IMR-90 (cell line): ENCODE data around the gene PLEKHD1. TPM values are rescaled to one million over a fixed set of nuclear protein-coding genes. Genes with fewer than 3 reads are reported as not detected.
"Not testable (repeated sequence)": the region's sequence is repeated elsewhere in the genome, so short reads cannot be mapped to it uniquely, and the experiment has no call there.

Experiments used
- ATAC-seq: fragments of 200-7000 bp; cut with Tn5 transposase; 2 replicates; pipeline ENCODE4 v1.9.1; 2020; ENCODE audit warnings: low read depth, mild to moderate bottlenecking, moderate library complexity
- BruUV-seq: library from RNA; stranded (reverse); fragments of 400-500 nt; replicated peaks from 2 replicates; lab custom pipeline; 2021; lab: Mats Ljungman, UMichigan
- CTCF ChIA-PET: fragments of 300-600 bp; formaldehyde crosslinking; extraction: SDS; loops from one replicate; lab custom pipeline; 2021; ENCODE audit warnings: antibody characterized with exemption; lab: Yijun Ruan, JAX
- POLR2A ChIA-PET: fragments of 300-600 bp; sonication (Branson Sonifier 250); formaldehyde crosslinking; loops from one replicate; lab custom pipeline; 2022; ENCODE audit warnings: antibody characterized with exemption; ENCODE audit not compliant: unreplicated experiment; lab: Charles Lee
- DNase-seq: peaks from one replicate; pipeline ENCODE4 v3.0.0; 2013
- H2AFZ ChIP-seq: replicated peaks from 2 replicates; pipeline ENCODE3; 2013; ENCODE audit warnings: low read length, mild to moderate bottlenecking; ENCODE audit not compliant: poor library complexity
- H2AK5ac ChIP-seq: 2 replicates; pipeline ENCODE4 v1.6.1; 2013; ENCODE audit warnings: low read depth, low read length, inconsistent platforms
- H2AK9ac ChIP-seq: replicated peaks from 2 replicates; pipeline ENCODE3; 2013; ENCODE audit warnings: mild to moderate bottlenecking, low read depth, low read length, moderate library complexity; ENCODE audit not compliant: poor library complexity
- H2BK120ac ChIP-seq: 2 replicates; pipeline ENCODE4 v1.6.1; 2013; ENCODE audit warnings: low read depth, low read length, inconsistent platforms
- H2BK15ac ChIP-seq: 3 replicates; pipeline ENCODE4 v1.6.1; 2013; ENCODE audit warnings: low read depth, low read length, inconsistent platforms
- H2BK20ac ChIP-seq: 2 replicates; pipeline ENCODE4 v1.6.1; 2013; ENCODE audit warnings: low read depth, mild to moderate bottlenecking, inconsistent platforms, low read length, moderate library complexity
- H2BK5ac ChIP-seq: 2 replicates; pipeline ENCODE4 v1.6.1; 2013; ENCODE audit warnings: mild to moderate bottlenecking, low read depth, low read length, inconsistent platforms; ENCODE audit not compliant: poor library complexity, severe bottlenecking
- H3K14ac ChIP-seq: replicated peaks from 2 replicates; pipeline ENCODE4 v1.6.1; 2013; ENCODE audit warnings: low read depth, low read length, inconsistent platforms
- H3K18ac ChIP-seq: 2 replicates; pipeline ENCODE4 v1.6.1; 2013; ENCODE audit warnings: low read depth, low read length, control low read depth
- H3K23ac ChIP-seq: 2 replicates; pipeline ENCODE4 v1.6.1; 2013; ENCODE audit warnings: low read depth, low read length, inconsistent platforms
- H3K27ac ChIP-seq: 2 replicates; pipeline ENCODE4 v1.5.1; 2013; ENCODE audit warnings: mild to moderate bottlenecking, control low read depth, low read length; ENCODE audit not compliant: insufficient read depth
- H3K27me3 ChIP-seq: 2 replicates; pipeline ENCODE4 v1.6.1; 2013; ENCODE audit warnings: low read length; ENCODE audit not compliant: control insufficient read depth, insufficient read depth
- H3K36me3 ChIP-seq: 2 replicates; pipeline ENCODE4 v1.6.1; 2013; ENCODE audit warnings: low read length, mixed read lengths; ENCODE audit not compliant: control insufficient read depth, insufficient read depth
- H3K4ac ChIP-seq: 2 replicates; pipeline ENCODE4 v1.6.1; 2013; ENCODE audit warnings: low read depth, low read length, inconsistent platforms
- H3K4me1 ChIP-seq: 2 replicates; pipeline ENCODE4 v1.6.1; 2013; ENCODE audit warnings: low read length, mixed read lengths; ENCODE audit not compliant: control insufficient read depth, insufficient read depth
- H3K4me2 ChIP-seq: 2 replicates; pipeline ENCODE4 v1.6.1; 2013; ENCODE audit warnings: low read depth, mild to moderate bottlenecking, control low read depth, low read length, moderate library complexity
- H3K4me3 ChIP-seq: 2 replicates; pipeline ENCODE4 v1.5.1; 2013; ENCODE audit warnings: low read depth, mild to moderate bottlenecking, control low read depth, low read length, moderate library complexity; ENCODE audit not compliant: insufficient read depth
- H3K56ac ChIP-seq: 2 replicates; pipeline ENCODE4 v1.6.1; 2013; ENCODE audit warnings: low read length, inconsistent platforms; ENCODE audit not compliant: insufficient read depth; ENCODE audit errors: extremely low read depth
- H3K79me1 ChIP-seq, 2 experiments: 2 replicates each; pipeline ENCODE4 v1.6.1; 2013; ENCODE audit warnings: low read length in 2 of 2, inconsistent platforms in 1 of 2, low read depth in 1 of 2
- H3K9ac ChIP-seq: 2 replicates; pipeline ENCODE4 v1.6.1; 2013; ENCODE audit warnings: low read depth, low read length, control low read depth
- H3K9me1 ChIP-seq: 2 replicates; pipeline ENCODE4 v1.6.1; 2013; ENCODE audit warnings: low read length, inconsistent platforms; ENCODE audit not compliant: insufficient read depth
- H3K9me3 ChIP-seq: 2 replicates; pipeline ENCODE4 v1.6.1; 2013; ENCODE audit warnings: low read length; ENCODE audit not compliant: control insufficient read depth, insufficient read depth
- H4K20me1 ChIP-seq: 2 replicates; pipeline ENCODE4 v1.6.1; 2013; ENCODE audit warnings: low read length, inconsistent platforms; ENCODE audit not compliant: insufficient read depth
- H4K5ac ChIP-seq: 2 replicates; pipeline ENCODE4 v1.6.1; 2013; ENCODE audit warnings: mild to moderate bottlenecking, low read depth, low read length, control low read depth
- H4K8ac ChIP-seq, 2 experiments: 2 replicates each; pipeline ENCODE4 v1.6.1; 2013; ENCODE audit warnings: low read depth in 2 of 2, low read length in 2 of 2, control low read depth in 1 of 2, inconsistent platforms in 1 of 2
- H4K91ac ChIP-seq: 2 replicates; pipeline ENCODE4 v1.6.1; 2013; ENCODE audit warnings: low read depth, low read length, inconsistent platforms; ENCODE audit not compliant: insufficient read depth
- WGBS, 2 experiments: methylation state at CpG; one replicate each; pipeline versions ENCODE4 v1.1.5 to v1.1.7; 2013; ENCODE audit warnings: missing lambda C conversion rate in 2 of 2; ENCODE audit not compliant: insufficient read length in 1 of 2; ENCODE audit errors: extremely low coverage in 2 of 2; 5-methylcytosine and 5-hydroxymethylcytosine counted together
- dilution Hi-C: fragments of 300-500 bp; cut with HindIII; formaldehyde crosslinking; loops from one replicate; pipeline ENCODE4 v1.14.3; 2018; ENCODE audit warnings: low sequenced_read_pairs; ENCODE audit not compliant: unreplicated experiment
- in situ Hi-C: fragments of 300-500 bp; cut with MboI; formaldehyde crosslinking; loops from 3 replicates; pipeline ENCODE4 v1.14.3; 2019; ENCODE audit warnings: low sequenced_read_pairs, inconsistent platforms, mixed read lengths
- intact Hi-C: fragments of 100-400 bp; cut with micrococcal nuclease; formaldehyde crosslinking; loops from 2 replicates; pipeline ENCODE4 v1.10.0; 2022
- polyA plus RNA-seq, 3 experiments: library from polyadenylated mRNA; depleted of rRNA; stranded (reverse); fragments of >200 nt; gene quantifications; 2 replicates each; pipeline ENCODE4 v1.2.3, GENCODE V29; 2012; ENCODE audit warnings: low replicate concordance in 1 of 3
- total RNA-seq: library from RNA; depleted of rRNA; stranded (reverse); fragments of >200 nt; gene quantifications from 2 replicates; pipeline ENCODE4 v1.2.3, GENCODE V29; 2012

Gene PLEKHD1
- total and polyA plus RNA-seq, 2 of the 4 experiments (the other 2 are of a cell fraction): under 0.01 TPM; not detected in 1

DNA sequence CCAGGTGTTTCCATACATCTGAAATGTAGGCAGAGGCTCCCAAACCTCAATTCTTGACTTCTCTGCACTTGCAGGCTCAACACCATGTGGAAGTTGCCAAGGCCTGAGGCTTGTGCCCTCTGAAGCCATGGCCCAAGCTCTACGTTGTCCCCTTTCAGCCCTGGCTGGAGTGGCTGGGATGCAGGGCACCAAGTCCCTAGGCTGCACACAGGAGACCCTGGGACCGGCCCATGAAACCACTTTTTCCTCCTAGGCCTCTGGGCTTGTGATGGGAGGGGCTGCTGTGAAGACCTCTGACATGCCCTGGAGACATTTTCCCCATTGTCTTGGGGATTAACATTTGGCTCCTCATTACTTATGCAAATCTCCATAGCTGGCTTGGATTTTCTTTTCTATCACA lies 6.5 kb upstream of the PLEKHD1 start:
- not testable (repeated sequence) for H3K18ac ChIP-seq
- no CpG with 5 or more reads among the region's 2 CpGs for WGBS, 2 experiments

More for the DNA sequence above, 6.5 kb upstream of the PLEKHD1 start:
- DNase-seq, H3K14ac ChIP-seq, intact Hi-C loops, CTCF ChIA-PET, H3K79me1 ChIP-seq, POLR2A ChIA-PET, H3K9me1 ChIP-seq, H2BK120ac ChIP-seq, dilution Hi-C loops, BruUV-seq, ATAC-seq, H2BK15ac ChIP-seq, H3K36me3 ChIP-seq, H3K4me3 ChIP-seq, H2AFZ ChIP-seq, in situ Hi-C loops, H2AK9ac ChIP-seq, H3K56ac ChIP-seq, H4K5ac ChIP-seq, H4K20me1 ChIP-seq, H4K8ac ChIP-seq, H3K9ac ChIP-seq, H3K9me3 ChIP-seq, H2BK5ac ChIP-seq, H2AK5ac ChIP-seq, H2BK20ac ChIP-seq, H4K91ac ChIP-seq, H3K4me2 ChIP-seq, H3K27ac ChIP-seq, H3K23ac ChIP-seq, H3K4ac ChIP-seq, H3K4me1 ChIP-seq: not testable (repeated sequence)
- H3K27me3 ChIP-seq: peaks cover 47% of the 10 kb centered on the region
